K562 (cell line): ENCODE results near the gene LSP1. TPM values are rescaled to one million over a fixed set of nuclear protein-coding genes. Genes with fewer than 3 reads are reported as not detected.
A peak's percentile ranks its signal among the peaks of the same experiment; 100 is the strongest.

Experiments
- ATAC-seq: fragments of 200-7000 bp; cut with Tn5 transposase; 3 replicates; pipeline ENCODE4 v1.9.1; 2020; ENCODE audit warnings: moderate library complexity
- BruUV-seq: library from RNA; stranded (reverse); fragments of 400-500 nt; replicated peaks from 2 replicates; lab custom pipeline; 2021; lab: Mats Ljungman, UMichigan
- CTCF ChIA-PET: fragments of 300-600 bp; formaldehyde crosslinking; extraction: SDS; loops from one replicate; lab custom pipeline; 2021; ENCODE audit warnings: low intra/inter-chr PET ratio; lab: Yijun Ruan, JAX
- POLR2A ChIA-PET: fragments of 300-600, 350-650 bp; sonication (Branson Sonifier 250); formaldehyde crosslinking; extraction: SDS; loops from one replicate; lab custom pipeline; 2021; ENCODE audit warnings: antibody characterized with exemption, inconsistent platforms; lab: Yijun Ruan, JAX
- DNase-seq, 4 experiments: peaks; one replicate each; pipeline versions ENCODE4 v3.0.0 to v3.0.0-alpha.2; 2011 to 2018; ENCODE audit warnings: low spot score in 3 of 4, mixed read lengths in 3 of 4; ENCODE audit errors: extremely low read depth in 1 of 4
- FAIRE-seq: peaks from 2 replicates; lab custom pipeline; 2011; peaks lifted over from hg19 to GRCh38; lab: Jason Lieb, UNC
- H2AFZ ChIP-seq: 2 replicates; pipeline ENCODE4 v1.6.0; 2011; ENCODE audit warnings: low read depth, low read length, control low read depth, inconsistent platforms
- H3K27ac ChIP-seq: fragments of 200-600 bp; 3 replicates; pipeline ENCODE4 v1.8.0; 2011; ENCODE audit warnings: low read depth, mild to moderate bottlenecking, control low read depth, inconsistent platforms, low read length, moderate library complexity, mixed read lengths; ENCODE audit errors: extremely low read depth
- H3K27me3 ChIP-seq, 2 experiments: fragments of 300-600 bp in 1 of 2; 2 replicates in 1 of 2; 3 replicates in 1 of 2; pipeline versions ENCODE4 v1.6.0 to v1.8.0; 2011; ENCODE audit warnings: inconsistent platforms in 2 of 2, low read length in 2 of 2, mild to moderate bottlenecking in 1 of 2, mixed read lengths in 1 of 2, moderate library complexity in 1 of 2; ENCODE audit not compliant: control insufficient read depth in 2 of 2, insufficient read depth in 2 of 2
- H3K36me3 ChIP-seq: fragments of 300-600 bp; 3 replicates; pipeline ENCODE4 v1.8.0; 2011; ENCODE audit warnings: mild to moderate bottlenecking, low read length, inconsistent platforms; ENCODE audit not compliant: control insufficient read depth, insufficient read depth
- H3K4me1 ChIP-seq, 2 experiments: fragments of 200-600 bp in 1 of 2; replicated peaks in 1 of 2; 2 replicates in 1 of 2; 3 replicates in 1 of 2; pipeline versions ENCODE4 v1.5.1 to v1.8.0; 2011; ENCODE audit warnings: inconsistent platforms in 2 of 2, low read length in 2 of 2, mild to moderate bottlenecking in 1 of 2, mixed read lengths in 1 of 2, moderate library complexity in 1 of 2; ENCODE audit not compliant: control insufficient read depth in 2 of 2, insufficient read depth in 2 of 2
- H3K4me2 ChIP-seq: 2 replicates; pipeline ENCODE4 v1.6.1; 2011; ENCODE audit warnings: low read length, control low read depth, inconsistent platforms, mixed read lengths; ENCODE audit not compliant: insufficient read depth
- H3K4me3 ChIP-seq: fragments of 200-600 bp; sonication (generic), shearing (Covaris generic); 2 replicates; pipeline ENCODE4 v1.5.1; 2016; ENCODE audit warnings: control low read depth, inconsistent platforms
- H3K79me2 ChIP-seq: fragments of 200-600 bp; 3 replicates; pipeline ENCODE4 v1.8.0; 2011; ENCODE audit warnings: low read length, inconsistent platforms; ENCODE audit not compliant: control insufficient read depth, insufficient read depth
- H3K9ac ChIP-seq, 2 experiments: 2 replicates each; pipeline versions ENCODE4 v1.6.0 to v1.6.1; 2011; ENCODE audit warnings: low read depth in 2 of 2, low read length in 2 of 2, control low read depth in 1 of 2, inconsistent platforms in 1 of 2, mild to moderate bottlenecking in 1 of 2, mixed read lengths in 1 of 2; ENCODE audit not compliant: insufficient read depth in 1 of 2
- H3K9me1 ChIP-seq: one replicate; pipeline ENCODE4 v1.6.0; 2011; ENCODE audit warnings: inconsistent platforms, mild to moderate bottlenecking, low read length, moderate library complexity; ENCODE audit not compliant: control insufficient read depth, insufficient read depth
- H3K9me3 ChIP-seq: replicated peaks from 2 replicates; pipeline ENCODE4 v1.5.1; 2011; ENCODE audit warnings: low read depth, low read length, inconsistent platforms; ENCODE audit not compliant: control insufficient read depth, insufficient read depth
- H4K20me1 ChIP-seq: replicated peaks from 2 replicates; pipeline ENCODE4 v1.6.1; 2011; ENCODE audit warnings: low read length, inconsistent platforms, mixed read lengths; ENCODE audit not compliant: control insufficient read depth, insufficient read depth
- ZNF224 ChIP-seq: sonication (generic); formaldehyde crosslinking; IDR thresholded peaks from 2 replicates; pipeline ENCODE4 v1.8.0; 2022; ENCODE audit warnings: mild to moderate bottlenecking, missing genetic modification reagents
- ZNF507 ChIP-seq: conservative IDR thresholded peaks from 2 replicates; pipeline ENCODE4 v1.6.1; 2017; ENCODE audit warnings: missing genetic modification characterization, missing compliant biosample characterization
- WGBS: fragments of 100-300 bp; shearing (Covaris generic); methylation state at CpG from one replicate; pipeline ENCODE4 v1.1.6; 2016; ENCODE audit warnings: low coverage, mixed read lengths; ENCODE audit not compliant: insufficient coverage; ENCODE audit errors: missing lambda C conversion rate; 5-methylcytosine and 5-hydroxymethylcytosine counted together
- in situ Hi-C: fragments of 300-500 bp; cut with MboI; formaldehyde crosslinking; loops from 4 replicates; pipeline ENCODE4 v1.15.0; 2018; ENCODE audit warnings: inconsistent platforms, mixed read lengths
- intact Hi-C: fragments of 100-400 bp; cut with micrococcal nuclease; formaldehyde crosslinking; loops from 2 replicates; pipeline ENCODE4 v1.14.2; 2022
- polyA plus RNA-seq, 8 experiments: library from polyadenylated mRNA; depleted of rRNA in 4 of 8; stranded (reverse) in 5 of 8; unstranded in 3 of 8; fragments of >200 nt; fragmentation: Nextera tagmentation in 2 of 8; fragmentation: Illumina TruSeq in 1 of 8; extraction: Ambion mirVana in 2 of 8; extraction: Trizol in 1 of 8; gene quantifications; 2 replicates each; pipeline versions ENCODE4 v1.2.1 to v1.2.3, GENCODE V29; 2011 to 2014; ENCODE audit warnings: inconsistent platforms in 1 of 8, missing spikeins in 1 of 8
- total RNA-seq, 7 experiments: library from RNA; depleted of rRNA in 6 of 7; stranded (reverse); fragments of >200 nt in 6 of 7; fragmentation: Illumina TruSeq in 2 of 7; extraction: Trizol in 2 of 7; gene quantifications; 2 replicates each; pipeline versions ENCODE4 v1.2.1 to v1.2.3, GENCODE V29; 2011 to 2021; ENCODE audit warnings: low replicate concordance in 1 of 7

The LSP1 gene
- total and polyA plus RNA-seq, 9 of the 15 experiments (the other 6 are each of a cell fraction or from before 2014, with no cell fraction given), result 0.08 to 2.9 (median 0.65) TPM; not detected in 2

- no peak for FAIRE-seq
- H3K27me3 ChIP-seq, result peaks cover 8 to 44% of the 10 kb centered on the region in 2 experiments; a peak in 4 of 5 replicates
- no peaks in the 10 kb centered on the region for H3K9me1 ChIP-seq
- peaks cover 0 to 13% of the 10 kb centered on the region in 2 experiments; a peak in 2 of 5 replicates for H3K4me1 ChIP-seq
- H3K9me3 ChIP-seq, result no peaks in the 10 kb centered on the region
- no peak overlapping the region for H3K4me2 ChIP-seq
- ChIA-PET POLR2A (interaction anchor here (1.6 kb wide), 1 partner anchor 9 kb away, joined by 3 read pairs; no protein-coding TSS in a partner anchor), CTCF (no interaction called here)
- no peak for ATAC-seq
- no peaks in the 10 kb centered on the region for H4K20me1 ChIP-seq
- DNase-seq, result no peak
- intact Hi-C loops, result no loop called here
- H3K36me3 ChIP-seq, result no peaks in the 10 kb centered on the region
- WGBS, result 2% methylated on average over 6 of the region's 14 CpGs
- H2AFZ ChIP-seq, result no peak overlapping the region
- in situ Hi-C loops, result no loop called here
- no peaks in the 10 kb centered on the region for H3K79me2 ChIP-seq
- 0 out of 4 replicates have a peak overlapping the region, but pooled peaks of 1 of the 2 experiments have one; percentile 52 for H3K9ac ChIP-seq
- H3K27ac ChIP-seq, result no peak overlapping the region
- TF ChIP-seq ZNF224 (CRISPR knock-in tag) (no peak), ZNF507 (tag) (no peak)
- BruUV-seq, result no TSS peak
- no peak overlapping the region for H3K4me3 ChIP-seq
Observed at GRCh38 chr11:1862588-1863351, 9.9 kb downstream of the LSP1 start.
